SU-DHL-6 (cell line): ENCODE data around the gene CASS4.

Experiments used
- H2AFZ ChIP-seq: fragments of 200-600 bp; sonication (generic); 2 replicates; pipeline ENCODE4 v1.6.1; 2014; ENCODE audit warnings: low read depth, mild to moderate bottlenecking, moderate library complexity, mixed read lengths, antibody characterized with exemption, low read length; ENCODE audit not compliant: severe bottlenecking
- H3F3A ChIP-seq: fragments of 200-600 bp; shearing (Covaris generic); 2 replicates; pipeline ENCODE4 v1.6.0; 2016; ENCODE audit warnings: antibody characterized with exemption, mild to moderate bottlenecking; ENCODE audit not compliant: insufficient read depth
- H3K27ac ChIP-seq: fragments of 200-600 bp; sonication (generic); 2 replicates; pipeline ENCODE4 v1.5.1; 2016; ENCODE audit warnings: low read depth, mild to moderate bottlenecking, low read length, moderate library complexity, mixed read lengths
- H3K27me3 ChIP-seq: fragments of 200-600 bp; sonication (generic), shearing (Covaris generic); 2 replicates; pipeline ENCODE4 v1.6.0; 2014; ENCODE audit warnings: mild to moderate bottlenecking, low read length
- H3K36me3 ChIP-seq: fragments of 200-600 bp; sonication (generic); 2 replicates; pipeline ENCODE4 v1.6.1; 2014; ENCODE audit warnings: mild to moderate bottlenecking, low read length, mixed read lengths
- H3K4me2 ChIP-seq: fragments of 300-600, 200-600 bp; shearing (Covaris generic), sonication (generic); 2 replicates; pipeline ENCODE4 v1.6.0; 2014; ENCODE audit warnings: low read length, low read depth, mild to moderate bottlenecking; ENCODE audit not compliant: poor library complexity, severe bottlenecking
- H3K4me3 ChIP-seq: fragments of 200-600 bp; sonication (generic); 2 replicates; pipeline ENCODE4 v1.5.1; 2014; ENCODE audit warnings: antibody characterized with exemption, low read length, mild to moderate bottlenecking, mixed read lengths; ENCODE audit not compliant: insufficient read depth, poor library complexity, severe bottlenecking
- H3K79me2 ChIP-seq: fragments of 200-600 bp; sonication (generic); 2 replicates; pipeline ENCODE4 v1.6.1; 2014; ENCODE audit warnings: mild to moderate bottlenecking, low read length, moderate library complexity; ENCODE audit not compliant: insufficient read depth
- H3K9ac ChIP-seq: fragments of 200-600 bp; sonication (generic); 2 replicates; pipeline ENCODE4 v1.7.0; 2014; ENCODE audit warnings: mild to moderate bottlenecking, low read length
- H3K9me2 ChIP-seq: fragments of 200-600 bp; sonication (generic); replicated peaks from 2 replicates; pipeline ENCODE4 v1.6.1; 2014; ENCODE audit warnings: low read length; ENCODE audit not compliant: insufficient read depth
- H3K9me3 ChIP-seq: fragments of 200-600 bp; sonication (generic); 2 replicates; pipeline ENCODE4 v1.6.1; 2014; ENCODE audit warnings: low read length, mixed read lengths; ENCODE audit not compliant: insufficient read depth
- H4K20me1 ChIP-seq: fragments of 200-600 bp; sonication (generic); 2 replicates; pipeline ENCODE4 v1.6.1; 2014; ENCODE audit warnings: low read depth, mild to moderate bottlenecking, antibody characterized with exemption, low read length, moderate library complexity, mixed read lengths
- CTCF ChIP-seq: fragments of 200-600 bp; sonication (generic); IDR thresholded peaks from one replicate; pipeline ENCODE4 v1.5.1; 2017; ENCODE audit warnings: antibody characterized with exemption, mild to moderate bottlenecking, low read length, moderate library complexity; ENCODE audit not compliant: insufficient read depth, poor library complexity, severe bottlenecking
- EZH2phosphoT487 ChIP-seq: fragments of 200-600 bp; sonication (generic), shearing (Covaris generic); conservative IDR thresholded peaks from 2 replicates; pipeline ENCODE4 v1.6.1; 2018; ENCODE audit warnings: mild to moderate bottlenecking, antibody characterized with exemption, low read length, moderate library complexity, mixed read lengths

CASS4 gene

DNA sequence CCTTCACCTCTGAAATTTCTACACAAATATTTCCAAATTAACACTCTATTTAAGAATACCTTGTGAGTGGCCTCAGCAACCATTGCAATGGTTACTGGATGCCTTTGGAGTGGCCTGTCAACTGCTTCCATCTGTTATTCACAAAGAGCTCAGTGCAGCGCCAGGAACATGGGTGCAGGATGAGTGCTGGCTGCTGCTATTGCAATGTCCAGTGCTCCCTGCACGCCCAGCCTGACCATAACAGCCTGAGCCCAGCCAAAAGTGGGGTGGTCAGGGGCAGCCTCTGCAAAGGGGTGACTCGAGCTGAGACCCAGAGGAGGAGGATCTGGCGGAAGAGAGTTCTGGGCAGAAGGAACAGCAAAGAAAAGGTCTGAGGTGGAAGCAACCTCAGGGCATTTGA lies 18.4 kb downstream of the CASS4 start:
- Histone ChIP-seq H3K27me3 (no peaks in the 10 kb centered on the region), H3K27ac (no peak overlapping the region)

GRCh38 chr20:56430957-56431356 lies 18.9 kb downstream of the CASS4 start:
- H3K4me3 ChIP-seq = no peak overlapping the region
- no peak for TF ChIP-seq EZH2phosphoT487
- no peak for TF ChIP-seq CTCF
- no peaks in the 10 kb centered on the region for H4K20me1 ChIP-seq
- H3K27me3 ChIP-seq = no peaks in the 10 kb centered on the region
- H3K9me3 ChIP-seq = no peaks in the 10 kb centered on the region
- no peak overlapping the region for H2AFZ ChIP-seq
- no peak overlapping the region for H3K4me2 ChIP-seq
- H3K36me3 ChIP-seq = no peaks in the 10 kb centered on the region
- no peak overlapping the region for H3K9ac ChIP-seq
- no peaks in the 10 kb centered on the region for H3K9me2 ChIP-seq
- no peaks in the 10 kb centered on the region for H3F3A ChIP-seq
- no peak overlapping the region for H3K27ac ChIP-seq
- H3K79me2 ChIP-seq = no peaks in the 10 kb centered on the region

More for the DNA sequence above, 18.4 kb downstream of the CASS4 start:
- Histone ChIP-seq H3K4me3 (no peak overlapping the region), H3K9me3 (no peaks in the 10 kb centered on the region), H3K36me3 (no peaks in the 10 kb centered on the region), H3K79me2 (no peaks in the 10 kb centered on the region), H3K9me2 (no peaks in the 10 kb centered on the region), H3K4me2 (no peak overlapping the region), H2AFZ (no peak overlapping the region), H3K9ac (no peak overlapping the region), H4K20me1 (no peaks in the 10 kb centered on the region), H3F3A (no peaks in the 10 kb centered on the region)
- TF ChIP-seq CTCF (no peak), EZH2phosphoT487 (no peak)

GRCh38 chr20:56431471-56431870 lies 19.4 kb downstream of the CASS4 start:
- Histone ChIP-seq H3K36me3 (no peaks in the 10 kb centered on the region), H3K4me3 (no peak overlapping the region), H3K4me2 (no peak overlapping the region), H4K20me1 (no peaks in the 10 kb centered on the region), H3K9me3 (no peaks in the 10 kb centered on the region), H3K79me2 (no peaks in the 10 kb centered on the region), H3K27ac (no peak overlapping the region), H3K27me3 (no peaks in the 10 kb centered on the region), H3F3A (no peaks in the 10 kb centered on the region), H2AFZ (no peak overlapping the region), H3K9ac (no peak overlapping the region), H3K9me2 (no peaks in the 10 kb centered on the region)
- TF ChIP-seq EZH2phosphoT487 = no peak
- TF ChIP-seq CTCF = no peak
